H1 (cell line): ENCODE results near the gene HORMAD2. TPM values are rescaled to one million over a fixed set of nuclear protein-coding genes. Genes with fewer than 3 reads are reported as not detected.

Experiments
- CTCF ChIA-PET: fragments of 300-600 bp; sonication (Branson Sonifier 250); formaldehyde crosslinking; loops from one replicate; lab custom pipeline; 2021; ENCODE audit not compliant: partially characterized antibody; lab: Charles Lee
- POLR2A ChIA-PET: fragments of 300-600 bp; sonication (Branson Sonifier 250); formaldehyde crosslinking; loops from one replicate; lab custom pipeline; 2021; ENCODE audit warnings: inconsistent platforms; ENCODE audit not compliant: partially characterized antibody; lab: Charles Lee
- DNase-seq, 2 experiments: peaks; one replicate each; pipeline versions ENCODE4 v3.0.0 to v3.0.0-alpha.2; 2010 to 2022; ENCODE audit warnings: low spot score in 2 of 2, low read depth in 1 of 2, mixed read lengths in 1 of 2
- FAIRE-seq: peaks from 2 replicates; lab custom pipeline; 2011; peaks lifted over from hg19 to GRCh38; lab: Jason Lieb, UNC
- H2AFZ ChIP-seq: 2 replicates; pipeline ENCODE4 v1.8.1; 2012; ENCODE audit warnings: low read length, inconsistent platforms
- H2AK5ac ChIP-seq: 2 replicates; pipeline ENCODE4 v1.6.1; 2013; ENCODE audit warnings: low read depth, low read length
- H2BK120ac ChIP-seq: replicated peaks from 2 replicates; pipeline ENCODE3; 2013; ENCODE audit warnings: low read depth, low read length, inconsistent platforms
- H2BK12ac ChIP-seq: 2 replicates; pipeline ENCODE4 v1.6.1; 2013; ENCODE audit warnings: low read depth, low read length
- H2BK15ac ChIP-seq: 2 replicates; pipeline ENCODE4 v1.6.1; 2013; ENCODE audit warnings: low read length
- H2BK20ac ChIP-seq: 2 replicates; pipeline ENCODE4 v1.6.1; 2013; ENCODE audit warnings: low read length
- H2BK5ac ChIP-seq: 2 replicates; pipeline ENCODE4 v1.6.1; 2013; ENCODE audit warnings: low read depth, low read length
- H3K14ac ChIP-seq: 2 replicates; pipeline ENCODE4 v1.6.1; 2013; ENCODE audit warnings: inconsistent platforms; ENCODE audit not compliant: insufficient read length
- H3K18ac ChIP-seq: 2 replicates; pipeline ENCODE4 v1.6.1; 2013; ENCODE audit warnings: low read length; ENCODE audit errors: extremely low read depth
- H3K23ac ChIP-seq: 2 replicates; pipeline ENCODE4 v1.6.1; 2013; ENCODE audit warnings: inconsistent platforms; ENCODE audit not compliant: insufficient read length
- H3K23me2 ChIP-seq: 2 replicates; pipeline ENCODE4 v1.6.1; 2013; ENCODE audit warnings: low read depth, low read length
- H3K27ac ChIP-seq: 2 replicates; pipeline ENCODE4 v1.6.1; 2011; ENCODE audit warnings: low read depth, low read length, inconsistent platforms
- H3K27me3 ChIP-seq, 4 experiments: replicated peaks in 1 of 4; 1 replicate in 1 of 4; 2 replicates in 3 of 4; pipeline versions ENCODE4 v1.6.1 to v1.8.1; 2011 to 2013; ENCODE audit warnings: low read length in 3 of 4, mild to moderate bottlenecking in 3 of 4, inconsistent platforms in 2 of 4, mixed read lengths in 2 of 4, moderate library complexity in 1 of 4; ENCODE audit not compliant: control insufficient read depth in 3 of 4, insufficient read depth in 3 of 4; ENCODE audit errors: extremely low read depth in 1 of 4
- H3K36me3 ChIP-seq, 4 experiments: 2 replicates each; pipeline versions ENCODE4 v1.6.1 to v1.8.1; 2011 to 2013; ENCODE audit warnings: mild to moderate bottlenecking in 4 of 4, low read length in 3 of 4, moderate library complexity in 2 of 4, control low read depth in 1 of 4, inconsistent platforms in 1 of 4; ENCODE audit not compliant: insufficient read depth in 4 of 4, control insufficient read depth in 2 of 4
- H3K4ac ChIP-seq: replicated peaks from 2 replicates; pipeline ENCODE3; 2013; ENCODE audit warnings: low read length, low read depth, mixed read lengths, inconsistent platforms; ENCODE audit not compliant: insufficient read length
- H3K4me1 ChIP-seq, 4 experiments: replicated peaks in 1 of 4; 1 replicate in 1 of 4; 2 replicates in 3 of 4; pipeline versions ENCODE4 v1.6.1 to v1.8.1; 2011 to 2013; ENCODE audit warnings: low read length in 3 of 4, inconsistent platforms in 2 of 4, mixed read lengths in 1 of 4; ENCODE audit not compliant: insufficient read depth in 4 of 4, control insufficient read depth in 3 of 4
- H3K4me2 ChIP-seq, 2 experiments: 2 replicates each; pipeline versions ENCODE4 v1.6.1 to v1.8.1; 2011 to 2013; ENCODE audit warnings: low read depth in 2 of 2, low read length in 2 of 2, control low read depth in 1 of 2, inconsistent platforms in 1 of 2, mild to moderate bottlenecking in 1 of 2; ENCODE audit not compliant: insufficient read depth in 1 of 2
- H3K4me3 ChIP-seq, 4 experiments: fragments of 200-600, 300-600 bp in 1 of 4; sonication (generic), shearing (Covaris generic), sonication (Bioruptor Twin) in 1 of 4; 2 replicates each; pipeline versions ENCODE4 v1.5.1 to v1.8.1; 2011 to 2016; ENCODE audit warnings: low read length in 4 of 4, low read depth in 3 of 4, control low read depth in 2 of 4, inconsistent platforms in 2 of 4, mild to moderate bottlenecking in 2 of 4, mixed read lengths in 1 of 4, moderate library complexity in 1 of 4; ENCODE audit not compliant: insufficient read depth in 2 of 4; ENCODE audit errors: extremely low read depth in 1 of 4
- H3K56ac ChIP-seq: replicated peaks from 2 replicates; pipeline ENCODE3; 2013; ENCODE audit warnings: low read depth, mild to moderate bottlenecking, mixed read lengths, low read length, inconsistent platforms; ENCODE audit not compliant: insufficient read length
- H3K79me1 ChIP-seq: 2 replicates; pipeline ENCODE4 v1.6.1; 2013; ENCODE audit warnings: low read depth, low read length, control low read depth
- H3K79me2 ChIP-seq, 2 experiments: 2 replicates each; pipeline versions ENCODE4 v1.6.1 to v1.8.1; 2012 to 2013; ENCODE audit warnings: low read length in 2 of 2, mild to moderate bottlenecking in 2 of 2, inconsistent platforms in 1 of 2; ENCODE audit not compliant: insufficient read depth in 2 of 2, control insufficient read depth in 1 of 2
- H3K9ac ChIP-seq, 4 experiments: replicated peaks in 1 of 4; 1 replicate in 1 of 4; 2 replicates in 3 of 4; pipeline versions ENCODE4 v1.6.1 to v1.8.1; 2011 to 2013; ENCODE audit warnings: low read depth in 3 of 4, low read length in 3 of 4, control low read depth in 2 of 4, mild to moderate bottlenecking in 2 of 4, moderate library complexity in 2 of 4, inconsistent platforms in 1 of 4; ENCODE audit errors: extremely low read depth in 1 of 4
- H3K9me3 ChIP-seq, 2 experiments: 2 replicates each; pipeline versions ENCODE4 v1.6.1 to v1.8.1; 2012 to 2013; ENCODE audit warnings: mild to moderate bottlenecking in 2 of 2, moderate library complexity in 2 of 2, control low read depth in 1 of 2, inconsistent platforms in 1 of 2, low read depth in 1 of 2, low read length in 1 of 2, mixed read lengths in 1 of 2; ENCODE audit not compliant: insufficient read depth in 2 of 2
- H4K20me1 ChIP-seq, 2 experiments: replicated peaks in 1 of 2; 2 replicates each; pipeline versions ENCODE3 to v1.8.1; 2011 to 2013; ENCODE audit warnings: inconsistent platforms in 2 of 2, low read length in 2 of 2, mild to moderate bottlenecking in 1 of 2; ENCODE audit not compliant: insufficient read depth in 2 of 2, control insufficient read depth in 1 of 2
- H4K5ac ChIP-seq: 2 replicates; pipeline ENCODE4 v1.6.1; 2013; ENCODE audit warnings: low read length, low read depth, mixed read lengths, inconsistent platforms; ENCODE audit not compliant: insufficient read length
- H4K8ac ChIP-seq: 2 replicates; pipeline ENCODE4 v1.8.0; 2013; ENCODE audit warnings: mild to moderate bottlenecking, moderate library complexity, low read length, inconsistent platforms; ENCODE audit not compliant: insufficient read depth; ENCODE audit errors: extremely low read depth
- H4K91ac ChIP-seq: replicated peaks from 2 replicates; pipeline ENCODE3; 2013; ENCODE audit warnings: low read length, mixed read lengths, inconsistent platforms; ENCODE audit not compliant: insufficient read length
- CTBP2 ChIP-seq: IDR thresholded peaks from 2 replicates; pipeline ENCODE4 v1.7.0; 2011; ENCODE audit warnings: borderline replicate concordance, mild to moderate bottlenecking, moderate library complexity, mixed read lengths, low read length; ENCODE audit not compliant: insufficient read depth, insufficient read length
- KDM4A ChIP-seq: IDR thresholded peaks from one replicate; pipeline ENCODE4 v1.7.1; 2012; ENCODE audit warnings: low read depth, mild to moderate bottlenecking, moderate library complexity, low read length, inconsistent platforms; ENCODE audit not compliant: severe bottlenecking
- WGBS, 2 experiments: shearing (Covaris generic) in 1 of 2; methylation state at CpG; one replicate each; pipeline versions ENCODE4 v1.1.6 to v1.1.7; 2013 to 2015; ENCODE audit warnings: low lambda C conversion rate in 2 of 2, mixed read lengths in 2 of 2, inconsistent platforms in 1 of 2, low coverage in 1 of 2, missing lambda C conversion rate in 1 of 2; ENCODE audit not compliant: insufficient replicate concordance in 2 of 2, insufficient coverage in 1 of 2, insufficient read length in 1 of 2; ENCODE audit errors: extremely low coverage in 1 of 2, missing lambda C conversion rate in 1 of 2; 5-methylcytosine and 5-hydroxymethylcytosine counted together
- polyA plus RNA-seq, 7 experiments: library from polyadenylated mRNA; depleted of rRNA in 3 of 7; stranded (reverse) in 5 of 7; unstranded in 2 of 7; fragments of >200 nt in 5 of 7; fragments of 200-250 nt in 2 of 7; gene quantifications; 1 replicate in 5 of 7; 2 replicates in 1 of 7; 4 replicates in 1 of 7; pipeline versions ENCODE4 v1.2.1 to v1.2.3, GENCODE V29; 2011 to 2013; ENCODE audit warnings: missing spikeins in 2 of 7, mixed read lengths in 2 of 7
- total RNA-seq: library from RNA; stranded (reverse); fragmentation: NEBNext Ultra II Directional; extraction: Animal tissue kit (Norgen Biotek cat#: 25700); gene quantifications from 2 replicates; pipeline ENCODE4 v1.2.1, GENCODE V29; 2021
- TF ChIP-seq, protein P1 (sequence below): IDR thresholded peaks from 2 replicates; pipeline ENCODE4 v1.6.1; 2012; ENCODE audit warnings: low read length, inconsistent platforms
- TF ChIP-seq, protein P2 (sequence below): IDR thresholded peaks from 2 replicates; pipeline ENCODE4 v1.6.1; 2012; ENCODE audit warnings: inconsistent platforms

The HORMAD2 gene
- total and polyA plus RNA-seq, 2 of the 8 experiments (the other 6 are each of a cell fraction or from before 2014, with no cell fraction given): 0.03 TPM; not detected in 1

DNA sequence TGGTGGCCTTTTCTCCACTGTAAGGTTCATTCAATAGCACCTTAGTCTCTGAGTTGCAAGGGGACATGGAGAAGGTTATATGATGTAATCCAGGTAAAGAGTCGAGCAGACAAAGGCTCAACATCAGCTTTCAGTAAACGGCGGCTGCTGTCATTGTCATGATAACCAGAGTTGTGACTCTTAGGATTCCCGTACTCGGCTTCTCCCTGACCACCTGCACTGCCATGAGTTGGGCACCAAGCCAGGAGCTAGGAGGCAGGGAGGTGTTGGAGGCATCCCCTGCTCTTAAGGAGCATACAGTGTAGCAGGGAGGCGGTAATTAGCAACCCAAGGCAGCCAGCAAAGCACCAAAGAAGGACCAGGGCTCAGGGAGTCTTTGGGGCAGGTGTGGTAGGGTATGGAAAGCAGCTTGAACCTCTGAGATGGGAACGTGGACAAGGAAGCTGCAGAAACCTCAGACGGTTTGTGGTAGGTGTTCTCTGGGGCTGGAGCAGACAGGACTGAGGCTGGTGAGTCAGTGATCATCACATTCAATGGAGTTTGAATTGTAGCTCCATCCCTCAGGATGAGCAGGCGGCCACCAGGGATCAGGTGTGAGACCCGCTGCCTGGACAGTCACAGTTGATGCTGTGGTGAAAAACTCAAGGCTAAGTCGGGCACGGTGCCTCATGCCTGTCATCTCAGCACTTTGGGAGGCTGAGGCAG, 134.6 kb downstream of the HORMAD2 start:
- peak overlapping the region; percentile 83; the same call in 1 of the 2 replicates for H2BK15ac ChIP-seq
- TF ChIP-seq, protein P1, sequence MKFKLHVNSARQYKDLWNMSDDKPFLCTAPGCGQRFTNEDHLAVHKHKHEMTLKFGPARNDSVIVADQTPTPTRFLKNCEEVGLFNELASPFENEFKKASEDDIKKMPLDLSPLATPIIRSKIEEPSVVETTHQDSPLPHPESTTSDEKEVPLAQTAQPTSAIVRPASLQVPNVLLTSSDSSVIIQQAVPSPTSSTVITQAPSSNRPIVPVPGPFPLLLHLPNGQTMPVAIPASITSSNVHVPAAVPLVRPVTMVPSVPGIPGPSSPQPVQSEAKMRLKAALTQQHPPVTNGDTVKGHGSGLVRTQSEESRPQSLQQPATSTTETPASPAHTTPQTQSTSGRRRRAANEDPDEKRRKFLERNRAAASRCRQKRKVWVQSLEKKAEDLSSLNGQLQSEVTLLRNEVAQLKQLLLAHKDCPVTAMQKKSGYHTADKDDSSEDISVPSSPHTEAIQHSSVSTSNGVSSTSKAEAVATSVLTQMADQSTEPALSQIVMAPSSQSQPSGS: peak; percentile 41; the same call in 1 of the 2 replicates
- TF ChIP-seq KDM4A: peak; percentile 28
- TF ChIP-seq, protein P2, sequence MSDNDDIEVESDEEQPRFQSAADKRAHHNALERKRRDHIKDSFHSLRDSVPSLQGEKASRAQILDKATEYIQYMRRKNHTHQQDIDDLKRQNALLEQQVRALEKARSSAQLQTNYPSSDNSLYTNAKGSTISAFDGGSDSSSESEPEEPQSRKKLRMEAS: peak; percentile 31; the same call in 1 of the 2 replicates
- no peak for TF ChIP-seq CTBP2
- TF ChIP-seq, all 59 proteins: peak for 3
- peak overlapping the region; percentile 6 for H4K91ac ChIP-seq
- peak overlapping the region; percentile 96 for H2BK12ac ChIP-seq
- H3K4ac ChIP-seq: no peak overlapping the region
- peak overlapping the region; percentile 90; the same call in 1 of the 2 replicates for H2BK5ac ChIP-seq
- H4K8ac ChIP-seq: peak overlapping the region; percentile 35; the same call in 1 of the 2 replicates
- peak overlapping the region; percentile 79 for H3K18ac ChIP-seq
- no peaks in the 10 kb centered on the region for H3K36me3 ChIP-seq
- H2AK5ac ChIP-seq: peak overlapping the region; percentile 83; the same call in 1 of the 2 replicates
- H3K9me3 ChIP-seq: no peaks in the 10 kb centered on the region
- H3K23ac ChIP-seq: no peak overlapping the region
- peaks cover 0 to 13% (median 7%) of the 10 kb centered on the region in 4 experiments; a peak in 6 of 7 replicates for H3K4me1 ChIP-seq
- peak overlapping the region; percentile 54; the same call in 1 of the 2 replicates for H2AFZ ChIP-seq
- ChIA-PET CTCF (interaction anchor here (0.6 to 1.9 kb wide), 7 partner anchors 11 to 443 kb away, joined by 3 to 7 read pairs (median 3); partner anchors contain the start of gene CASTOR1), POLR2A (interaction anchor here (0.6 to 2.3 kb wide), 9 partner anchors 13 to 950 kb away, joined by 3 to 7 read pairs (median 3); partner anchors contain the start of gene SF3A1)
- DNase-seq (no peak), FAIRE-seq (no peak)
- peak overlapping the region; percentile 96 for H2BK20ac ChIP-seq
- H3K14ac ChIP-seq: no peak overlapping the region
- no peak overlapping the region for H3K56ac ChIP-seq
- no peaks in the 10 kb centered on the region for H3K79me1 ChIP-seq
- no peak overlapping the region for H3K27ac ChIP-seq
- H3K4me2 ChIP-seq: peak overlapping the region; percentile 5 to 30; a peak in 3 of 4 replicates
- no peaks in the 10 kb centered on the region; the same call in 1 of the 2 replicates for H3K23me2 ChIP-seq
- H3K27me3 ChIP-seq: no peaks in the 10 kb centered on the region; a peak in 1 of 7 replicates
- peak overlapping the region; percentile 13 for H4K5ac ChIP-seq
- no peak overlapping the region for H3K9ac ChIP-seq
- H3K4me3 ChIP-seq: no peak overlapping the region
- H2BK120ac ChIP-seq: no peak overlapping the region
- no peaks in the 10 kb centered on the region for H3K79me2 ChIP-seq
- no peaks in the 10 kb centered on the region for H4K20me1 ChIP-seq
- WGBS, 2 experiments: 63% methylated on average over 12 of the region's 12 CpGs; no CpG with 5 or more reads in 1 of the 2 experiments
